Adrenal gland (tissue), 5 donors: ENCODE results near the gene XAGE2.
"Not testable (repeated sequence)": the region's sequence is repeated elsewhere in the genome, so short reads cannot be mapped to it uniquely, and the experiment has no call there.

Source experiments
- POLR2A ChIP-seq, 2 donors: fragments of 450-650 bp; IDR thresholded peaks; one replicate each; pipeline ENCODE4 v1.6.1; 2017; ENCODE audit warnings: antibody characterized with exemption in 2 of 2, mild to moderate bottlenecking in 2 of 2, moderate library complexity in 1 of 2
- TF ChIP-seq, protein P1 (sequence below), 6 experiments: fragments of 450-650 bp in 4 of 6; fragments of 200-600 bp in 2 of 6; sonication (generic) in 1 of 6; IDR thresholded peaks; 1 replicate in 5 of 6; 2 replicates in 1 of 6; pipeline versions ENCODE4 v1.5.1 to v1.8.0; 2016 to 2021; ENCODE audit warnings: antibody characterized with exemption in 6 of 6, mild to moderate bottlenecking in 2 of 6, moderate library complexity in 1 of 6
- donor health status: DM: no; HTN: no; CAD: no.

- TF ChIP-seq, protein P1, sequence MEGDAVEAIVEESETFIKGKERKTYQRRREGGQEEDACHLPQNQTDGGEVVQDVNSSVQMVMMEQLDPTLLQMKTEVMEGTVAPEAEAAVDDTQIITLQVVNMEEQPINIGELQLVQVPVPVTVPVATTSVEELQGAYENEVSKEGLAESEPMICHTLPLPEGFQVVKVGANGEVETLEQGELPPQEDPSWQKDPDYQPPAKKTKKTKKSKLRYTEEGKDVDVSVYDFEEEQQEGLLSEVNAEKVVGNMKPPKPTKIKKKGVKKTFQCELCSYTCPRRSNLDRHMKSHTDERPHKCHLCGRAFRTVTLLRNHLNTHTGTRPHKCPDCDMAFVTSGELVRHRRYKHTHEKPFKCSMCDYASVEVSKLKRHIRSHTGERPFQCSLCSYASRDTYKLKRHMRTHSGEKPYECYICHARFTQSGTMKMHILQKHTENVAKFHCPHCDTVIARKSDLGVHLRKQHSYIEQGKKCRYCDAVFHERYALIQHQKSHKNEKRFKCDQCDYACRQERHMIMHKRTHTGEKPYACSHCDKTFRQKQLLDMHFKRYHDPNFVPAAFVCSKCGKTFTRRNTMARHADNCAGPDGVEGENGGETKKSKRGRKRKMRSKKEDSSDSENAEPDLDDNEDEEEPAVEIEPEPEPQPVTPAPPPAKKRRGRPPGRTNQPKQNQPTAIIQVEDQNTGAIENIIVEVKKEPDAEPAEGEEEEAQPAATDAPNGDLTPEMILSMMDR (IDR thresholded peaks at IDR 0.05) = peak; percentile 12 to 46 (median 30)
- not testable (repeated sequence) for TF ChIP-seq POLR2A (IDR thresholded peaks at IDR 0.05)
Observed at GRCh38 chrX:52345402-52345801, 23.4 kb upstream of the XAGE2 start.
